ENCODE measurements around the gene HARS2. TPM values are rescaled to one million over a fixed set of nuclear protein-coding genes. Genes with fewer than 3 reads are reported as not detected.
"Not testable (repeated sequence)": the region's sequence is repeated elsewhere in the genome, so short reads cannot be mapped to it uniquely, and the experiment has no call there.

HARS2 gene
- total RNA-seq, 1 experiment from 2014 or later = 20.5 TPM

DNA sequence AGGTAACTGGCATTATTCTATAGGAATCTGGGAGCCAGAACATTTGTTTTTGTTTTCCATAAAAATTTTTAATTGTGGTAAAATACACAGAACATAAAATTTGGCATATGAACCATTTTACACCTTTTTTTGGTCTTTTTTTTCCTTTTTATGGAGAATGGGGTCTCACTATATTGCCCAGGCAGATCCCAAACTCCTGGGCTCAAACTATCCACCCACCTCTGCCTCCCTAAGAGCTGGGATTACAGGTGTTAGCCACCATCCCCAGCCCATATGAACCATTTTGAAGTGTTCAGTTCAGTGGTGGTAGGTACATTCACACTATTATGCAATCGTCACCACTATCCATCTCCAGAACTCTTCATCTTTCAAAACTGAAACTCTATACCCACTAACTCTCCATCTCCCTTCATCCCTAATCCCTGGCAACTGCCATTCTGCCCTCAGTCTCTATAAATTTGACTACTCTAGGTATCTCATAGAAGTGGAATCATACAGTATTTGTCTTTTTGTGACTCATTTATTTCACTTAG is 22.4 kb downstream of the HARS2 start:
- Histone ChIP-seq H3K79me1 (ENCODE audit: insufficient read depth, low read depth, low read length, poor library complexity, severe bottlenecking) (no peaks in the 10 kb centered on the region), H3K4me1 (ENCODE audit: insufficient read depth, low read length) (no peaks in the 10 kb centered on the region), H4K20me1 (ENCODE audit: control insufficient read depth, insufficient read depth, insufficient read length) (no peaks in the 10 kb centered on the region), H2BK15ac (ENCODE audit: low read depth, low read length) (no peak overlapping the region), H3K23ac (ENCODE audit: insufficient read length, low read depth, low read length) (no peak overlapping the region), H3K9me3 (ENCODE audit: control insufficient read depth, low read depth, low read length) (no peaks in the 10 kb centered on the region), H3K56ac (ENCODE audit: insufficient read length, low read depth, low read length) (no peak overlapping the region), H3K4ac (ENCODE audit: low read depth, low read length) (no peak overlapping the region), H3K23me2 (ENCODE audit: insufficient read length, low read depth, low read length, poor library complexity, severe bottlenecking) (peaks cover 2% of the 10 kb centered on the region), H3K27ac (ENCODE audit: insufficient read length, low read depth, low read length) (no peak overlapping the region), H4K5ac (ENCODE audit: insufficient read length, low read depth, low read length) (no peak overlapping the region), H4K91ac (ENCODE audit: insufficient read length, low read depth, low read length) (no peak overlapping the region), H3K79me2 (ENCODE audit: insufficient read depth, low read length) (no peaks in the 10 kb centered on the region), H2BK12ac (ENCODE audit: insufficient read length, low read depth, low read length) (no peak overlapping the region), H3K9ac (ENCODE audit: extremely low read depth, insufficient read length, low read length) (no peak overlapping the region), H3T11ph (ENCODE audit: low read length) (no peak overlapping the region), H4K8ac (replicated peaks; ENCODE audit: insufficient read length, low read depth, low read length) (no peak overlapping the region), H2BK120ac (ENCODE audit: low read depth, low read length, poor library complexity, severe bottlenecking) (no peak overlapping the region), H2BK5ac (ENCODE audit: insufficient read length, low read length) (no peak overlapping the region), H3K14ac (ENCODE audit: insufficient read depth, low read length) (no peak overlapping the region), H2AFZ (ENCODE audit: low read length) (no peak overlapping the region), H2BK20ac (ENCODE audit: low read depth, low read length, poor library complexity, severe bottlenecking) (no peak overlapping the region), H3K18ac (ENCODE audit: insufficient read length, low read depth, low read length) (no peak overlapping the region), H2AK5ac (ENCODE audit: insufficient read length, low read length) (no peak overlapping the region), H3K4me2 (ENCODE audit: insufficient read depth, insufficient read length, low read length) (no peak overlapping the region), H3K27me3 (ENCODE audit: insufficient read depth, low read length) (no peaks in the 10 kb centered on the region)
- no CpG with 5 or more reads among the region's 1 CpG for WGBS (ENCODE audit: extremely low coverage, insufficient read length, low lambda C conversion rate)
- TF ChIP-seq, protein P1, sequence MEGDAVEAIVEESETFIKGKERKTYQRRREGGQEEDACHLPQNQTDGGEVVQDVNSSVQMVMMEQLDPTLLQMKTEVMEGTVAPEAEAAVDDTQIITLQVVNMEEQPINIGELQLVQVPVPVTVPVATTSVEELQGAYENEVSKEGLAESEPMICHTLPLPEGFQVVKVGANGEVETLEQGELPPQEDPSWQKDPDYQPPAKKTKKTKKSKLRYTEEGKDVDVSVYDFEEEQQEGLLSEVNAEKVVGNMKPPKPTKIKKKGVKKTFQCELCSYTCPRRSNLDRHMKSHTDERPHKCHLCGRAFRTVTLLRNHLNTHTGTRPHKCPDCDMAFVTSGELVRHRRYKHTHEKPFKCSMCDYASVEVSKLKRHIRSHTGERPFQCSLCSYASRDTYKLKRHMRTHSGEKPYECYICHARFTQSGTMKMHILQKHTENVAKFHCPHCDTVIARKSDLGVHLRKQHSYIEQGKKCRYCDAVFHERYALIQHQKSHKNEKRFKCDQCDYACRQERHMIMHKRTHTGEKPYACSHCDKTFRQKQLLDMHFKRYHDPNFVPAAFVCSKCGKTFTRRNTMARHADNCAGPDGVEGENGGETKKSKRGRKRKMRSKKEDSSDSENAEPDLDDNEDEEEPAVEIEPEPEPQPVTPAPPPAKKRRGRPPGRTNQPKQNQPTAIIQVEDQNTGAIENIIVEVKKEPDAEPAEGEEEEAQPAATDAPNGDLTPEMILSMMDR (conservative IDR thresholded peaks at IDR 0.05) = no peak
- peaks cover 6 to 12% of the 10 kb centered on the region in 2 experiments for H3K4me1 Mint-ChIP-seq
- no peak overlapping the region for H3K27ac Mint-ChIP-seq
- DNase-seq = no peak
- no peaks in the 10 kb centered on the region for H3K36me3 Mint-ChIP-seq (ENCODE audit: insufficient read depth in 1 of 3, low read depth in 3 of 3)
- no peak overlapping the region for H3K4me3 Mint-ChIP-seq
- H3K27me3 Mint-ChIP-seq (ENCODE audit: low read depth) = peaks cover 6% of the 10 kb centered on the region
- no peaks in the 10 kb centered on the region; a peak in 1 of 5 replicates for H3K9me3 Mint-ChIP-seq

DNA sequence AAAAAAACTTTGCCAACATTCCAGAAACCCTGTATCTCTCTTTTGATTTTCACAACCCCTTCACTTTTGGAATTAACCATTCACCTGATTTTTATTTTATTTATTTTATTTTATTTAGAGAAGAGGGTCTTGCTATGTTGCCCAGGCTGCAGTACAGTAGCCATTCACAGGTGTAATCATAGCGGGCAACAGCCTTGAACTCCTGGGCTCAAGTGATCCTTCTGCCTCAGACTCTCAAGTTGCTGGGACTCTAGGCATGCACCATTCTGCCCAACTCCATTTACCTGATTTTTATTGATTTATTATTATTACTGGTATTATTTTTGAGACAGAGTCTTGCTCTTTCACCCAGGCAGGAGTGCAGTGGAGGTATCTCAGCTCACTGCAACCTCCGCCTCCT is 25.0 kb downstream of the HARS2 start:
- not testable (repeated sequence) for H3K23me2 ChIP-seq (ENCODE audit: insufficient read length, low read depth, low read length, poor library complexity, severe bottlenecking)

More for the DNA sequence above, 25.0 kb downstream of the HARS2 start:
- not testable (repeated sequence) for H3K23ac ChIP-seq (ENCODE audit: insufficient read length, low read depth, low read length); H4K5ac ChIP-seq (ENCODE audit: insufficient read length, low read depth, low read length); H3K4me1 Mint-ChIP-seq; H3K4ac ChIP-seq (ENCODE audit: low read depth, low read length); H3K4me1 ChIP-seq (ENCODE audit: insufficient read depth, low read length); H4K20me1 ChIP-seq (ENCODE audit: control insufficient read depth, insufficient read depth, insufficient read length); H2BK12ac ChIP-seq (ENCODE audit: insufficient read length, low read depth, low read length); H2BK20ac ChIP-seq (ENCODE audit: low read depth, low read length, poor library complexity, severe bottlenecking); H2BK120ac ChIP-seq (ENCODE audit: low read depth, low read length, poor library complexity, severe bottlenecking); H3K27ac ChIP-seq (ENCODE audit: insufficient read length, low read depth, low read length); H3K9ac ChIP-seq (ENCODE audit: extremely low read depth, insufficient read length, low read length); H2BK15ac ChIP-seq (ENCODE audit: low read depth, low read length); H3K79me1 ChIP-seq (ENCODE audit: insufficient read depth, low read depth, low read length, poor library complexity, severe bottlenecking); H3K9me3 Mint-ChIP-seq; H3K4me2 ChIP-seq (ENCODE audit: insufficient read depth, insufficient read length, low read length); H3K56ac ChIP-seq (ENCODE audit: insufficient read length, low read depth, low read length); H3K27me3 ChIP-seq (ENCODE audit: insufficient read depth, low read length); H3K14ac ChIP-seq (ENCODE audit: insufficient read depth, low read length); H3K79me2 ChIP-seq (ENCODE audit: insufficient read depth, low read length); H3T11ph ChIP-seq (ENCODE audit: low read length); H4K8ac ChIP-seq (replicated peaks; ENCODE audit: insufficient read length, low read depth, low read length); H3K27ac Mint-ChIP-seq; DNase-seq; H3K36me3 Mint-ChIP-seq (ENCODE audit: insufficient read depth in 1 of 3, low read depth in 3 of 3); H2BK5ac ChIP-seq (ENCODE audit: insufficient read length, low read length); H3K4me3 Mint-ChIP-seq; H3K18ac ChIP-seq (ENCODE audit: insufficient read length, low read depth, low read length); H2AK5ac ChIP-seq (ENCODE audit: insufficient read length, low read length); H3K27me3 Mint-ChIP-seq (ENCODE audit: low read depth); H3K9me3 ChIP-seq (ENCODE audit: control insufficient read depth, low read depth, low read length); H4K91ac ChIP-seq (ENCODE audit: insufficient read length, low read depth, low read length); H2AFZ ChIP-seq (ENCODE audit: low read length)
- no CpG with 5 or more reads among the region's 2 CpGs for WGBS (ENCODE audit: extremely low coverage, insufficient read length, low lambda C conversion rate)

Data from H9 (cell line).